ENCODE results near the gene IGLL5. TPM values are rescaled to one million over a fixed set of nuclear protein-coding genes. Genes with fewer than 3 reads are reported as not detected.

IGLL5 gene
- total RNA-seq, 1 donor from 2014 or later, result not detected

- intact Hi-C loops (cut with micrococcal nuclease), result no loop called here
Observed at GRCh38 chr22:22926370-22927195, 39.0 kb downstream of the IGLL5 start.

GRCh38 chr22:22927196-22927887 is 39.7 kb downstream of the IGLL5 start:
- intact Hi-C loops (cut with micrococcal nuclease), result no loop called here

GRCh38 chr22:22927888-22928665 is 40.5 kb downstream of the IGLL5 start:
- intact Hi-C loops (cut with micrococcal nuclease), result no loop called here

- intact Hi-C loops (cut with micrococcal nuclease), result no loop called here
Observed at GRCh38 chr22:22928666-22929380, 41.2 kb downstream of the IGLL5 start.

GRCh38 chr22:22929381-22930221 is 42.0 kb downstream of the IGLL5 start:
- intact Hi-C loops (cut with micrococcal nuclease), result no loop called here

- intact Hi-C loops (cut with micrococcal nuclease), result no loop called here
Observed at GRCh38 chr22:22930222-22930497, 42.5 kb downstream of the IGLL5 start.

- intact Hi-C loops (cut with micrococcal nuclease), result no loop called here
Observed at GRCh38 chr22:22930571-22931556, 43.2 kb downstream of the IGLL5 start.

GRCh38 chr22:22931557-22932270 is 44.1 kb downstream of the IGLL5 start:
- intact Hi-C loops (cut with micrococcal nuclease), result no loop called here

GRCh38 chr22:22932512-22932941 is 44.9 kb downstream of the IGLL5 start:
- intact Hi-C loops (cut with micrococcal nuclease), result no loop called here

GRCh38 chr22:22933100-22933806 is 45.6 kb downstream of the IGLL5 start:
- intact Hi-C loops (cut with micrococcal nuclease), result no loop called here

GRCh38 chr22:22933807-22934542 is 46.4 kb downstream of the IGLL5 start:
- intact Hi-C loops (cut with micrococcal nuclease), result no loop called here

- intact Hi-C loops (cut with micrococcal nuclease), result no loop called here
Observed at GRCh38 chr22:22934543-22935055, 47.0 kb downstream of the IGLL5 start.

- intact Hi-C loops (cut with micrococcal nuclease), result no loop called here
Observed at GRCh38 chr22:22935056-22935545, 47.5 kb downstream of the IGLL5 start.

- intact Hi-C loops (cut with micrococcal nuclease), result no loop called here
Observed at GRCh38 chr22:22935546-22936157, 48.0 kb downstream of the IGLL5 start.

GRCh38 chr22:22936180-22936914 is 48.7 kb downstream of the IGLL5 start:
- intact Hi-C loops (cut with micrococcal nuclease), result no loop called here
